SK-N-SH (cell line): ENCODE data around the gene JADE3.

Experiments used
- CHD2 ChIP-seq: fragments of 150-350 bp; IDR thresholded peaks from 2 replicates; pipeline ENCODE4 v1.6.1; 2018; ENCODE audit warnings: low read length; ENCODE audit not compliant: partially characterized antibody
- GABPA ChIP-seq: IDR thresholded peaks from 2 replicates; pipeline ENCODE4 v1.4.0; 2012; ENCODE audit warnings: low read depth, mild to moderate bottlenecking
- POLR2AphosphoS5 ChIP-seq: IDR thresholded peaks from 2 replicates; pipeline ENCODE4 v1.6.1; 2012; ENCODE audit warnings: low read depth, low read length
- RAD21 ChIP-seq: IDR thresholded peaks from 2 replicates; pipeline ENCODE4 v1.6.1; 2012; ENCODE audit warnings: mild to moderate bottlenecking, low read length
- RCOR1 ChIP-seq: fragments of 150-350 bp; IDR thresholded peaks from 2 replicates; pipeline ENCODE4 v1.6.1; 2017; ENCODE audit warnings: antibody characterized with exemption, low read length
- TAF1 ChIP-seq: IDR thresholded peaks from 2 replicates; pipeline ENCODE4 v1.6.1; 2012; ENCODE audit warnings: low read depth, mild to moderate bottlenecking, low read length, moderate library complexity, borderline replicate concordance
- TF ChIP-seq, protein P1 (sequence below): fragments of 200-600 bp; sonication (generic); IDR thresholded peaks from 2 replicates; pipeline ENCODE4 v1.6.1; 2017; ENCODE audit warnings: antibody characterized with exemption, mild to moderate bottlenecking, moderate library complexity
- TF ChIP-seq, protein P2 (sequence below): IDR thresholded peaks from 2 replicates; pipeline ENCODE4 v1.4.0; 2012; ENCODE audit warnings: low read depth
- TF ChIP-seq, protein P3 (sequence below): IDR thresholded peaks from 2 replicates; pipeline ENCODE4 v1.6.1; 2012; ENCODE audit warnings: mild to moderate bottlenecking, low read depth, low read length, moderate library complexity

DNA sequence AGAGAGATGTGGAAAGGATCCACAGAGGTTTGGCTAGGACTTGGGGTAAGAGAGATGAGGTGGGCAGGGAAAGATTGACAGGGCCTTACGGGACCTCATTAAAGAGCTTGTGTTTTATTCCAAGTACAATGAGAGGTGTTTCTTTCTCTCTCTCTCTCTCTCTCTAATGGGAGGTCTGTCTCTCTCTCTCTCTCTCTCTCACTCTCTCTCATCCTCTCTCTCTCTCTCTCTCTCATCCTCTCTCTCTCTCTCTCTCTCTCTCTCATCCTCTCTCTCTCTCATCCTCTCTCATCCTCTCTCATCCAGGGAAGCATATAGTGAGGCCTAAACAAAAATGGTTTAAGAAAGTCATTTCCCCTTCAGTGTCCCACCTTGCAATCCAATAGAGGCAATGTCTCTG, 5.4 kb downstream of the JADE3 start:
- TF ChIP-seq, protein P1, sequence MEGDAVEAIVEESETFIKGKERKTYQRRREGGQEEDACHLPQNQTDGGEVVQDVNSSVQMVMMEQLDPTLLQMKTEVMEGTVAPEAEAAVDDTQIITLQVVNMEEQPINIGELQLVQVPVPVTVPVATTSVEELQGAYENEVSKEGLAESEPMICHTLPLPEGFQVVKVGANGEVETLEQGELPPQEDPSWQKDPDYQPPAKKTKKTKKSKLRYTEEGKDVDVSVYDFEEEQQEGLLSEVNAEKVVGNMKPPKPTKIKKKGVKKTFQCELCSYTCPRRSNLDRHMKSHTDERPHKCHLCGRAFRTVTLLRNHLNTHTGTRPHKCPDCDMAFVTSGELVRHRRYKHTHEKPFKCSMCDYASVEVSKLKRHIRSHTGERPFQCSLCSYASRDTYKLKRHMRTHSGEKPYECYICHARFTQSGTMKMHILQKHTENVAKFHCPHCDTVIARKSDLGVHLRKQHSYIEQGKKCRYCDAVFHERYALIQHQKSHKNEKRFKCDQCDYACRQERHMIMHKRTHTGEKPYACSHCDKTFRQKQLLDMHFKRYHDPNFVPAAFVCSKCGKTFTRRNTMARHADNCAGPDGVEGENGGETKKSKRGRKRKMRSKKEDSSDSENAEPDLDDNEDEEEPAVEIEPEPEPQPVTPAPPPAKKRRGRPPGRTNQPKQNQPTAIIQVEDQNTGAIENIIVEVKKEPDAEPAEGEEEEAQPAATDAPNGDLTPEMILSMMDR = no peak
- TF ChIP-seq POLR2AphosphoS5 (no peak), TAF1 (no peak), RCOR1 (no peak), RAD21 (no peak), GABPA (no peak), CHD2 (no peak)
- TF ChIP-seq, protein P2, sequence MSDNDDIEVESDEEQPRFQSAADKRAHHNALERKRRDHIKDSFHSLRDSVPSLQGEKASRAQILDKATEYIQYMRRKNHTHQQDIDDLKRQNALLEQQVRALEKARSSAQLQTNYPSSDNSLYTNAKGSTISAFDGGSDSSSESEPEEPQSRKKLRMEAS = no peak
- TF ChIP-seq, protein P3, sequence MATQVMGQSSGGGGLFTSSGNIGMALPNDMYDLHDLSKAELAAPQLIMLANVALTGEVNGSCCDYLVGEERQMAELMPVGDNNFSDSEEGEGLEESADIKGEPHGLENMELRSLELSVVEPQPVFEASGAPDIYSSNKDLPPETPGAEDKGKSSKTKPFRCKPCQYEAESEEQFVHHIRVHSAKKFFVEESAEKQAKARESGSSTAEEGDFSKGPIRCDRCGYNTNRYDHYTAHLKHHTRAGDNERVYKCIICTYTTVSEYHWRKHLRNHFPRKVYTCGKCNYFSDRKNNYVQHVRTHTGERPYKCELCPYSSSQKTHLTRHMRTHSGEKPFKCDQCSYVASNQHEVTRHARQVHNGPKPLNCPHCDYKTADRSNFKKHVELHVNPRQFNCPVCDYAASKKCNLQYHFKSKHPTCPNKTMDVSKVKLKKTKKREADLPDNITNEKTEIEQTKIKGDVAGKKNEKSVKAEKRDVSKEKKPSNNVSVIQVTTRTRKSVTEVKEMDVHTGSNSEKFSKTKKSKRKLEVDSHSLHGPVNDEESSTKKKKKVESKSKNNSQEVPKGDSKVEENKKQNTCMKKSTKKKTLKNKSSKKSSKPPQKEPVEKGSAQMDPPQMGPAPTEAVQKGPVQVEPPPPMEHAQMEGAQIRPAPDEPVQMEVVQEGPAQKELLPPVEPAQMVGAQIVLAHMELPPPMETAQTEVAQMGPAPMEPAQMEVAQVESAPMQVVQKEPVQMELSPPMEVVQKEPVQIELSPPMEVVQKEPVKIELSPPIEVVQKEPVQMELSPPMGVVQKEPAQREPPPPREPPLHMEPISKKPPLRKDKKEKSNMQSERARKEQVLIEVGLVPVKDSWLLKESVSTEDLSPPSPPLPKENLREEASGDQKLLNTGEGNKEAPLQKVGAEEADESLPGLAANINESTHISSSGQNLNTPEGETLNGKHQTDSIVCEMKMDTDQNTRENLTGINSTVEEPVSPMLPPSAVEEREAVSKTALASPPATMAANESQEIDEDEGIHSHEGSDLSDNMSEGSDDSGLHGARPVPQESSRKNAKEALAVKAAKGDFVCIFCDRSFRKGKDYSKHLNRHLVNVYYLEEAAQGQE = no peak
